HCT116 (cell line): Measurements from ENCODE around the gene TADA2B. TPM values are rescaled to one million over a fixed set of nuclear protein-coding genes. Genes with fewer than 3 reads are reported as not detected.

ENCODE experiments used
- ATAC-seq: fragments of 200-7000 bp; cut with Tn5 transposase; 2 replicates; pipeline ENCODE4 v1.9.1; 2020; ENCODE audit warnings: mild to moderate bottlenecking, moderate library complexity
- BruUV-seq: library from RNA; stranded (reverse); fragments of 400-500 nt; replicated peaks from 2 replicates; lab custom pipeline; 2021; lab: Mats Ljungman, UMichigan
- CTCF ChIA-PET: fragments of 300-600 bp; sonication (Branson Sonifier 250); formaldehyde crosslinking; loops from one replicate; lab custom pipeline; 2021; ENCODE audit warnings: antibody characterized with exemption; lab: Charles Lee
- POLR2A ChIA-PET: fragments of 300-600, 350-600 bp; sonication (Branson Sonifier 250); formaldehyde crosslinking; loops from one replicate; lab custom pipeline; 2021; ENCODE audit warnings: antibody characterized with exemption; lab: Charles Lee
- RAD21 ChIA-PET, 2 experiments: fragments of 300-600 bp; sonication (Branson Sonifier 250); formaldehyde crosslinking; loops; one replicate each; lab custom pipeline; 2023; ENCODE audit warnings: low total read pairs in 2 of 2; ENCODE audit not compliant: uncharacterized antibody in 2 of 2, unreplicated experiment in 2 of 2, low non-redundant PET in 1 of 2; lab: Charles Lee
- DNase-seq: peaks from one replicate; pipeline ENCODE4 v3.0.0-alpha.2; 2010; ENCODE audit warnings: low read depth, low spot score
- H2AFZ ChIP-seq: fragments of 200-600 bp; shearing (Covaris generic), sonication (generic); 2 replicates; pipeline ENCODE4 v1.6.1; 2017; ENCODE audit warnings: low read depth, mixed run types, mixed read lengths, antibody characterized with exemption, low read length; ENCODE audit not compliant: poor library complexity, severe bottlenecking
- H3K27ac ChIP-seq: 2 replicates; pipeline ENCODE4 v1.5.1; 2012; ENCODE audit warnings: low read depth, low read length
- H3K27me3 ChIP-seq: fragments of 200-600 bp; sonication (generic); 2 replicates; pipeline ENCODE4 v1.6.1; 2016; ENCODE audit warnings: mixed run types, low read length, mixed read lengths; ENCODE audit not compliant: insufficient read depth
- H3K36me3 ChIP-seq, 2 experiments: fragments of 200-500 bp in 1 of 2; fragments of 200-600 bp in 1 of 2; sonication (Bioruptor generic) in 1 of 2; sonication (generic) in 1 of 2; 2 replicates each; pipeline versions ENCODE4 v1.5.1 to v1.6.1; 2014 to 2016; ENCODE audit warnings: low read length in 2 of 2, inconsistent platforms in 1 of 2, mixed read lengths in 1 of 2, mixed run types in 1 of 2; ENCODE audit not compliant: insufficient read depth in 2 of 2, control insufficient read depth in 1 of 2
- H3K4me1 ChIP-seq, 2 experiments: fragments of 200-600 bp in 1 of 2; sonication (generic) in 1 of 2; 2 replicates each; pipeline versions ENCODE4 v1.5.1 to v1.6.1; 2012 to 2017; ENCODE audit warnings: low read length in 2 of 2, inconsistent platforms in 1 of 2, mild to moderate bottlenecking in 1 of 2, mixed read lengths in 1 of 2, mixed run types in 1 of 2, moderate library complexity in 1 of 2; ENCODE audit not compliant: insufficient read depth in 2 of 2, control insufficient read depth in 1 of 2
- H3K4me2 ChIP-seq: fragments of 200-600 bp; sonication (generic); 2 replicates; pipeline ENCODE4 v1.6.1; 2017; ENCODE audit warnings: mixed run types, low read length, mixed read lengths
- H3K4me3 ChIP-seq, 2 experiments: fragments of 200-600 bp in 1 of 2; sonication (generic) in 1 of 2; replicated peaks in 1 of 2; 2 replicates each; pipeline ENCODE4 v1.5.1; 2011 to 2016; ENCODE audit warnings: low read length in 2 of 2, control low read depth in 1 of 2, low read depth in 1 of 2, mild to moderate bottlenecking in 1 of 2, mixed read lengths in 1 of 2, mixed run types in 1 of 2
- H3K79me2 ChIP-seq: fragments of 200-600 bp; sonication (generic); 2 replicates; pipeline ENCODE4 v1.6.1; 2017; ENCODE audit warnings: mild to moderate bottlenecking, mixed run types, low read length, moderate library complexity, mixed read lengths; ENCODE audit not compliant: insufficient read depth
- H3K9ac ChIP-seq: fragments of 200-600 bp; sonication (generic); 2 replicates; pipeline ENCODE4 v1.6.1; 2016; ENCODE audit warnings: low read length, mixed read lengths
- H3K9me2 ChIP-seq: fragments of 200-600 bp; sonication (generic), shearing (Covaris generic); 2 replicates; pipeline ENCODE4 v1.6.1; 2017; ENCODE audit warnings: mixed run types, mild to moderate bottlenecking, moderate library complexity; ENCODE audit not compliant: insufficient read depth
- H3K9me3 ChIP-seq, 2 experiments: fragments of 200-500 bp in 1 of 2; fragments of 200-600 bp in 1 of 2; sonication (Bioruptor generic) in 1 of 2; sonication (generic) in 1 of 2; 2 replicates each; pipeline ENCODE4 v1.6.1; 2014 to 2017; ENCODE audit warnings: low read length in 2 of 2, mixed read lengths in 2 of 2, inconsistent platforms in 1 of 2, low read depth in 1 of 2, mild to moderate bottlenecking in 1 of 2, mixed run types in 1 of 2, moderate library complexity in 1 of 2; ENCODE audit not compliant: control insufficient read depth in 1 of 2, insufficient read depth in 1 of 2
- H4K20me1 ChIP-seq: fragments of 200-600 bp; sonication (generic), shearing (Covaris generic); 2 replicates; pipeline ENCODE4 v1.6.1; 2017; ENCODE audit warnings: mixed run types, mild to moderate bottlenecking, moderate library complexity; ENCODE audit not compliant: insufficient read depth
- CBX3 ChIP-seq: IDR thresholded peaks from 2 replicates; pipeline ENCODE4 v1.6.1; 2012; ENCODE audit warnings: low read depth
- CTCF ChIP-seq, 3 experiments: fragments of 200-600 bp in 1 of 3; sonication (generic) in 1 of 3; IDR thresholded peaks in 2 of 3; conservative IDR thresholded peaks in 1 of 3; 2 replicates each; pipeline ENCODE4 v1.5.1; 2012 to 2017; ENCODE audit warnings: low read depth in 2 of 3, low read length in 2 of 3, antibody characterized with exemption in 1 of 3, borderline replicate concordance in 1 of 3, control low read depth in 1 of 3, mild to moderate bottlenecking in 1 of 3, mixed read lengths in 1 of 3, mixed run types in 1 of 3, moderate library complexity in 1 of 3; ENCODE audit not compliant: insufficient read depth in 1 of 3
- EGR1 ChIP-seq: IDR thresholded peaks from 2 replicates; pipeline ENCODE4 v1.6.1; 2012; ENCODE audit warnings: low read depth
- ELF1 ChIP-seq: IDR thresholded peaks from 2 replicates; pipeline ENCODE4 v1.6.1; 2012; ENCODE audit warnings: low read depth, borderline replicate concordance
- EZH2phosphoT487 ChIP-seq: fragments of 200-600 bp; IDR thresholded peaks from 2 replicates; pipeline ENCODE4 v1.6.1; 2018; ENCODE audit warnings: antibody characterized with exemption, borderline replicate concordance
- POLR2A ChIP-seq: IDR thresholded peaks from 2 replicates; pipeline ENCODE4 v1.7.0; 2011; ENCODE audit warnings: borderline replicate concordance; ENCODE audit not compliant: insufficient read depth, insufficient read length; ENCODE audit errors: extremely low read depth
- SIN3A ChIP-seq: IDR thresholded peaks from 2 replicates; pipeline ENCODE4 v1.6.1; 2012; ENCODE audit warnings: low read depth
- TCF7L2 ChIP-seq: IDR thresholded peaks from 2 replicates; pipeline ENCODE4 v1.7.0; 2011; ENCODE audit warnings: borderline replicate concordance, inconsistent platforms; ENCODE audit not compliant: insufficient read depth, insufficient read length; ENCODE audit errors: extremely low read depth
- YY1 ChIP-seq: IDR thresholded peaks from 2 replicates; pipeline ENCODE4 v1.6.1; 2011; ENCODE audit warnings: low read length, low read depth, moderate library complexity, mild to moderate bottlenecking; ENCODE audit not compliant: insufficient replicate concordance; ENCODE audit errors: extremely low read depth
- intact Hi-C: fragments of 100-400 bp; cut with micrococcal nuclease; formaldehyde crosslinking; loops from 2 replicates; pipeline ENCODE4 v1.10.0; 2022
- total RNA-seq: library from RNA; stranded (reverse); gene quantifications from one replicate; pipeline ENCODE4 v1.2.1, GENCODE V29; 2021; ENCODE audit not compliant: unreplicated experiment

The TADA2B gene
- total RNA-seq, 1 experiment from 2014 or later: 13.4 TPM

GRCh38 chr4:7005571-7005970, 37.6 kb upstream of the TADA2B start:
- RAD21 ChIA-PET: no interaction called here
- Histone ChIP-seq H3K9ac (no peak overlapping the region), H3K27me3 (no peaks in the 10 kb centered on the region), H4K20me1 (no peaks in the 10 kb centered on the region), H3K9me2 (no peaks in the 10 kb centered on the region), H2AFZ (no peak overlapping the region), H3K27ac (no peak overlapping the region), H3K4me3 (no peak overlapping the region), H3K9me3 (no peaks in the 10 kb centered on the region), H3K36me3 (peaks cover 15 to 42% of the 10 kb centered on the region in 2 experiments; a peak in 3 of 4 replicates), H3K4me1 (peaks cover 6 to 14% of the 10 kb centered on the region in 2 experiments; a peak in 3 of 4 replicates), H3K79me2 (peaks cover 27% of the 10 kb centered on the region; the same call in 1 of the 2 replicates), H3K4me2 (no peak overlapping the region)
- BruUV-seq: no TSS peak
- no peak for ATAC-seq
- intact Hi-C loops: no loop called here
- TF ChIP-seq EZH2phosphoT487: no peak
- TF ChIP-seq EGR1: no peak
- no peak for TF ChIP-seq YY1
- no peak for TF ChIP-seq SIN3A
- no peak for TF ChIP-seq POLR2A
- no peak for TF ChIP-seq TCF7L2
- TF ChIP-seq ELF1: no peak
- TF ChIP-seq CTCF (IDR thresholded peaks at IDR 0.05 in 2 of 3, conservative IDR thresholded peaks at IDR 0.05 in 1 of 3; ENCODE audit: borderline replicate concordance in 1 of 3, insufficient read depth in 1 of 3, low read depth in 2 of 3, low read length in 2 of 3): no peak
- TF ChIP-seq CBX3: no peak
- POLR2A ChIA-PET: no interaction called here
- no peak for DNase-seq
- CTCF ChIA-PET: no interaction called here
